Astrocyte of the hippocampus (primary cell): ENCODE data around the gene PTGDR.

Experiments used
- DNase-seq: peaks from one replicate; pipeline ENCODE4 v3.0.0; 2011; ENCODE audit warnings: low read depth, low spot score

The PTGDR gene, protein sequence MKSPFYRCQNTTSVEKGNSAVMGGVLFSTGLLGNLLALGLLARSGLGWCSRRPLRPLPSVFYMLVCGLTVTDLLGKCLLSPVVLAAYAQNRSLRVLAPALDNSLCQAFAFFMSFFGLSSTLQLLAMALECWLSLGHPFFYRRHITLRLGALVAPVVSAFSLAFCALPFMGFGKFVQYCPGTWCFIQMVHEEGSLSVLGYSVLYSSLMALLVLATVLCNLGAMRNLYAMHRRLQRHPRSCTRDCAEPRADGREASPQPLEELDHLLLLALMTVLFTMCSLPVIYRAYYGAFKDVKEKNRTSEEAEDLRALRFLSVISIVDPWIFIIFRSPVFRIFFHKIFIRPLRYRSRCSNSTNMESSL

DNA sequence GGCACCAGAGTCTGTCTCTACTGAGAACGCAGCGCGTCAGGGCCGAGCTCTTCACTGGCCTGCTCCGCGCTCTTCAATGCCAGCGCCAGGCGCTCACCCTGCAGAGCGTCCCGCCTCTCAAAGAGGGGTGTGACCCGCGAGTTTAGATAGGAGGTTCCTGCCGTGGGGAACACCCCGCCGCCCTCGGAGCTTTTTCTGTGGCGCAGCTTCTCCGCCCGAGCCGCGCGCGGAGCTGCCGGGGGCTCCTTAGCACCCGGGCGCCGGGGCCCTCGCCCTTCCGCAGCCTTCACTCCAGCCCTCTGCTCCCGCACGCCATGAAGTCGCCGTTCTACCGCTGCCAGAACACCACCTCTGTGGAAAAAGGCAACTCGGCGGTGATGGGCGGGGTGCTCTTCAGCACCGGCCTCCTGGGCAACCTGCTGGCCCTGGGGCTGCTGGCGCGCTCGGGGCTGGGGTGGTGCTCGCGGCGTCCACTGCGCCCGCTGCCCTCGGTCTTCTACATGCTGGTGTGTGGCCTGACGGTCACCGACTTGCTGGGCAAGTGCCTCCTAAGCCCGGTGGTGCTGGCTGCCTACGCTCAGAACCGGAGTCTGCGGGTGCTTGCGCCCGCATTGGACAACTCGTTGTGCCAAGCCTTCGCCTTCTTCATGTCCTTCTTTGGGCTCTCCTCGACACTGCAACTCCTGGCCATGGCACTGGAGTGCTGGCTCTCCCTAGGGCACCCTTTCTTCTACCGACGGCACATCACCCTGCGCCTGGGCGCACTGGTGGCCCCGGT is at the start of gene PTGDR:
TSS of gene PTGDR (plus strand) at position 198 of the 778 bp plus-strand sequence. CDS start at position 315, 117 bp downstream.
- DNase-seq = peak; percentile 59

DNA sequence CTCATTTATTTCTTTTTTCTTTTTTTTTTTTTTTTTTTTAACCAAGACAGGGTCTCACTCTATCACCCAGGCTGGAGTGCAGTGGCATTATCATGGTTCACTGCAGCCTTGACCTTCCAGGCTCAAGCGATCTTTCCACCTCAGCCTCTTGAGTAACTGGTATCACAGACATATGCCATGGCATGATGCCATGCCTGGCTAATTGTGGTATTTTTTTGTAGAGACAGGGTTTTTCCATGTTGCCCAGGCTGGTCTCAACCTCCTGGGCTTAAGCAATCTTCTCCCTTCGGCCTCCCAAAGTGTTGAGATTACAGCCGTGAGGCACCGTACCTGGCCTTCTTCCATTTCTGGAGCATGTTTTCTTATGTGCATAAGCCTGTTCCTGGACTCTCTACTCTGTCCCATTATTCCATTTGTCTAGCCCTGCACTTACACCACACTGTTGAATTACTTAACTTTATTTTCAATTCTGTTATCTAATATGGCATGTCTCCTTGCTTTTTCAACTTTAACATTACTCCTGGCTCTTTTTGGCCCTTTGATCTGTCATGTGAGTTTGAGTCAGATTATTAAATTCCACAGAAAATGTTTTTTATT is 47.9 kb upstream of the PTGDR start:
- no peak for DNase-seq

DNA sequence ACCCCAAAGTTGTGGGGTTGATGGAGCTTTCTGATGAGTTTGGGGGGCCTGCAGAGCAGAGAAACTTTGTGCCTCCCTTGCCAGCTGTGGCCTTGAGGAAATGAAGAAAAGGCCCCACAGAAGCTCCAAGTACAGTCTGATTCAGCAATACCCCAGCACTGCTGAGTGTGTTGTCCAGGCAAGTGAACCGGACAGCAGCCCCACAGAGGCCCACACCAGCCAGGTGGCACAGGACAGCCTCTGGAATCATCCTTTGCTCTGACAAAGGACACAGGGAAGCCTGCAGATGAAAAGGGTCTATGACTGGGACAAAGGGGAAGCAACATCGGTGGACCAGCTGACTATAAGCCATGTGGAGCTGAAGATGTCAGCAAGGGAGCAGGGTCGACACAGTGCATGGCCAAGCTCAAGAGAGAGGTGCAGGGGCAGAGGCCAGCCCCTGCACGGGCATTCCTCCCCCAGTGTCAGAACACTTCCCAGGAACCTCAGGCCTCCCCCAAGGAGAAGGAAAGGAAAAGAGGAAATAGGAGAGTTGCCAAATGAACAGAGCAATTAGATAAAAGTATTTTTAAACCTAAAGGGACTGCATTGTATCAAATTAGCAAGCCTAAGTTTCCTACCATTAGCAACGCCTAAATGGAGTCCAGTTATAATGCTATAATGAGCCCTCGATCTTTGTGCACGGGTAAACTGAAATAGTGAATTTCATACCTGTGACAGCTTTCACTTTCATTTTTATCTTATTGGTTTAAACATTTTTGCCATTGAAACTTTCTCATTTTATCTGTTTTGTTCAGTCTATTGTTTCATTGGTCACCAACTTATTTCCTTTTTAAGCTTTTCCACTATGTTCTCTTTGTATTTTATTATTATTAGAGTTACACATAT is 46.3 kb upstream of the PTGDR start:
- DNase-seq = no peak

DNA sequence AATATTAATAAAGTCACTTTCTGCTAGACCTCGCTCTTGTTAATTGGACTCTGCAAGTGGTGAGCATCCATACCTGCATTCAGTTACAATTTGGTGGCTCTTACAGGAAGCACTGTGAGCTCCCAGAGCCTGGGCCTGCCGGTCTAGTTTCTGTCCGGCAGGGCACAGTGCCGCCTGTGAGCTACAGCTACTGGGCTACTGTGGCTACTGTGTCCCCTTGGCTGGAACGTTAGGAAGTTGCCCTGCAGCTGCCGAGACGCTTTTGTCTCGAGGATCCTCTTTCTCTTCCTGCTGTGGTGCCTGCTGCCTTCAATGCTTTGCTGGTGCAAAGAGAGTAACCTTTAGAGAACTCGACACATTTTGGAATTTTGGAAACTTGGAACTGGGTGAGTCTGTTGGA is 44.6 kb upstream of the PTGDR start:
- no peak for DNase-seq

DNA sequence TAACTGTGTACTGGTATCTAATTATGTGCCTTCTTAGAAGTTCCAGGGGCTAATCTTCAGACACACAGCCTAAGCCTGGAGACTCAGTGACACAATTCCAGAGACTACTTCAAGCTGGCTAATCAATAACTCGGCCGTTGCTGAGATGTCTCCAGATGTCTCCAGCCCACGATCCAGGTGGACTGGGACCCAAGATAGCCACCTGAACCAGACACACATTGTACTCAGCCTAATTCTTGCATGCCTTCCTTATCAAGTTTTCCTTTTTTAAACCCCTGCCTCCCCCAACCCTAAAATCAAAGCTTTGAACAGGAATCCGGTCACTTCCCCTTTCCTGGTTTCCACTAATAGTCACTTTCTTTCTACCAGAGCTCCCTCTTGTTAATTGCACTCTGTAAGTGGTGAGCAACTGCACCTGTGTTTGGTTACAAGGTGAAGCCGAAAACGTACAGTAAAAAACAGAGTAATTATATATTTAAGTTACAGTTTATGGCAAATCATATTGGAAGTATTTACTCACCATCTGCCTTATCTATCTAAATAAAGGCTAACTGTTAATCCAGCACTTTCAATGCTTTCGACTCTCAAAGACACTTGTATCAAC is 39.8 kb upstream of the PTGDR start:
- no peak for DNase-seq

DNA sequence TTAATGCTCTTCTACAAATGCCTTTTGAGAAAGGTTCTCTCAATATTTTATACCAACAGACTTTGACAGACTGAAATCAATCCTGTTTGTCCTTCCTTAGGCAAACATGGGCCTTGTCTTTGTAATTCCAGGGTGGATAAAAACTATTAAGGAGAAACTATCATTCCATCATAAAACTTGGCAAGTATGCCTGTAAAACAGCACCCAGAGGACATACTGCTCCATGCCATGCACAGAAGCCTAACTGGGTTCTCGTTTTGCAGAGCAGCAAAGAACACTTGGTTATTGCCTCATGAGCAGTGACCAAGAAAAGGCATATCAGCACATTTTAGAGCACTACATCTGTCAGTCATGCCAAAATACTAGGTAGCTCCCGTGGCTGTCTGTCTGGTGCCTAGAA is 33.8 kb upstream of the PTGDR start:
- DNase-seq = no peak

DNA sequence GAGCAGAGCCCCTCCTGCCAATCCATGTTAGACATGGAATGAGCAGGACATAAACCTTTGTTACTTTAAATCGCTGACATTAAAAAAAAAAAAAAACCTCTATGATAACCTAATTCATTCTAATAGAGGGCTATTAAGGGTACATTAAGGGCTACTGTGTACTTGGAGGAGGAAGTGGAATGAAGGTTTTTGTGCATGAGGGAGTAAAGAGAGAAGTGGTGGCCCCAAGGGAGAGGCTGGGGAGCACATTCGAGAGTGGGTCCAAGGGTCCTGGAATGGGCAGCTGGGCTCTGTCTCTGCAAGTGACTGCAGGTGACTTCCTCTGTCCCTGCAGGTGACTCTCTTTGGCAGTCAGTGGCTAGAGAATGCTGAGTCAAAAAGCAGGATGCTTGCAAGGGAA is 32.1 kb upstream of the PTGDR start:
- no peak for DNase-seq

DNA sequence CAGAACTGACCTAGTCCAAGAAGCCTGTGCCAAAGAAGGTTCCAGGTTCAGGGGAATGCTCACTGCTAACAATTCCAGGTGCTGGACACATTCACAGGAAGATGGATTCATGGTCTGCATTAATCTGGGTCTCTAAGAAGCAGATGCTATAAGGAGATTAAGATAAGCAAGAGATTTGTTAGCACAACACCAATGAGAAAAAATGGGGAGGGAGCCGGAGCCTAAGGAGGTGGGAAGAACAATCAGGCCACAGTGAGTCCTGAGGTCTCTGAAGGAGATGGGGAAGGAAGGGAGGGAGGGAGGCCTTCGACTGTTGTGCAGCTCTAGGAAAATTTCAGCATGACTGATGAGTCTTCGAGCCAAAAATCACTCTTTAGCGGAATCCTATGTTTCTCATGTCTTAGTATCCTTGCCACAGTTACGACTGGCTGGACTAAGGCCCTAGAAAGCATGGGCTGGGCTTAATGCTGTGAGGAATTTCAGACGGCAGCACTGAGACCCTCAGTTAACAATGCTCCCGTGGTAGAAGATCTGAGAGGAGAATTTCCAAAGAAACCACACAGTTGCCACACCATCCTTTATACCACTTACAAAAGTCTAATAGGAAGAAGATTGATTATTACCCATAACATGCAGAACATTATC is 31.5 kb upstream of the PTGDR start:
- DNase-seq = no peak

DNA sequence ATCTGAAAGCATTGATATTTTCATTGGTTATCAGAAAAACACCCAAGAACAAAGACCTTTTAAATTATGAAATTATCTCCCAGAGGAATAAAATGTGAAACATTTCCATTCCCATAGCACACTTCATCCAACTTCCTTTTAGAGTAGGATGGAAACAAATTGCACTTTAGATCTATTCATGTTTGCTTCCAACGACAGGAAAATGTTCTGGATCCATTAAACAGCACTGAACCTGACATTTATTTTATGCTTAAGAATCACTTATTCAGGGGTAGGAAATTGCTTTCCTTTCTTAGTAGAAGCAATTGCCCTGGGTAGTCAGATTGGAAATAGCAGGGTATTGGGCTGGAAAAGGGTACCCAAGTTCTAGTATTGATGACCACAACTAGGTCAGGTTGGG is 28.8 kb upstream of the PTGDR start:
- no peak for DNase-seq

DNA sequence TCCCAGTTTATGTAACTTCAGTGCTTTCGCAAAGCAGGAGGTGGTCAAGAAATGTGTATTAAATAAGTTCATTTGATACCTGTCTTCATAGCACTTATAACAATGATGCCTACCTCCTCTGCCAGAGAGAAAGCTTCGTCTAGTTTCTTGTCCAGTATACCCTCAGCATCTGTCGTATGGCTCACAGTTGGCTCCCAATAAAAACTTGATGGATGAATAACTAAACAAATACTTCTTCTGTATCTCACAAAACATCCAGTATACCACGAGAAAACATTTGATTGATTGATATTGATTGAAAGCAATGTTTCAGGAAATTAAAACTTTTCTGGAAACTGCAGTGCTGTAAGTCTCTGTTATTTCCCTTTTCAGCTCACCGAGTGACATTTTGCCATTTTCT is 26.9 kb upstream of the PTGDR start:
- no peak for DNase-seq

DNA sequence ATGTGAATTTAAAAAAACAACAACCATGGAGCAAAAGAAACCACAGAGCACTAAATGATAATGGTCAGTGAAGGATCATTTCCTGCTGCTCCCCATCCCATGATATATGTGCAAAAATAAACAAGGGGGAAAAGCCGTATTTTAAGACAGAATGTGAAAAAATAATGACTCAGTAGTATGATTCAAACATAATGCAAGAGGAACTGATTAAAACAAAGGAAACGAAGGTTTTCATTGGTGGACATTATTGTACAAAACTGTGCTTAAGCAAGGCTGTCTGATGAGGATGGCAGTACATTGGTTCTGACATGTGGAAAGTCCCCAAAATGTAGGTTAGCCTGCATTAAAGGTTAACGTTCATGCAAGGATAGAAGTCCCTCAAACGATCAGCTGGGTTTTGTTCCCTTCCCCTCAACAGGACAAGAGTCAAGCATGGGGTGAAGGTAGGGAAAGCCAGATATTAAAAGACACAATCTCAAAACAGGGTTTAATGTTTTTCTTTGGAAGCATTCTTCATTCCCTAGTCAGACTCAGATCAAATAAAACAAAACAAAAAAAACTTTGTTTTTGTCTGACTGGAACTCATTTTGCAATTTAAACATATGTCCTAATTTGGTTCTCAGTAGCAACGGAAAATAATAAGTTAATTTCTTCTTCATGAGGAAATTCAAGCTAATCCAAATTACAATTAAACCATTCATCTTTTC is 26.3 kb upstream of the PTGDR start:
- DNase-seq = peak; percentile 32

DNA sequence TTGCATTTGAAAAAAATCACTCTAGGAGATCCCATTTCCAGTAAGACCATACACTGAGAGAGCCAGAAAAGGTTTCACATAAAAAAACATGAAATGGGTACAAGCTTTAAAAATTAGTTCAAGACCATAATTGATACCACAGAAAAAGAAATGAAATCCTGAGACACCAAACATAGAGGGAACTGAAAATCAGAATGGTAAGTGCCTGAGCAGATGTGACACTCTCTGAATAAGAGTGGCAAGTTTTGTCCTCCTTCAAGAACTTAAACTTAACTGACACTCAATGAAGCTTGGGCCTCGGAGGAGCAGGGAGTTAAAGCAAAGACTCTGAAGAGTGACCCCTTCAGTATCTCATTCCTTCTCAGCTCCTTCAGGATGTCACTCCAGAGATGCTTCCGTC is 23.2 kb upstream of the PTGDR start:
- no peak for DNase-seq

DNA sequence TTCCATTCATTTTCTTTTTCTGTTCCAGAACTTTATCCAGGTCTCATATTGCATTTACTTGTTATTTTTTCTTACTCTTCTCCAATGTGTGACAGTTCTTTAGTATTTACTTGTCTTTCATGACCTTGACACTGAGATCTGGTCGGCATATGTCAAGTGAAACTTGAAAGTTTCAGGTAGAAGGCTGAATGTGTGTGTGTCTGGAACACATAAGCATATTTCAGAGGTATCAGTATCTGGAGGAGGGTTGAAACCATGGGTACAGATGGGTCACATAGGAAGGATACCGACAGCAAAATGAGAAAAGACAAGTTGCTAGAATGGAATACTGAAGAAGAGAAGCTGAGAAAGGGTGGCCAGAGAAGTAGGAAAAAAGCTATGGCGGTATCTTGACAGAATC is 22.5 kb upstream of the PTGDR start:
- no peak for DNase-seq

DNA sequence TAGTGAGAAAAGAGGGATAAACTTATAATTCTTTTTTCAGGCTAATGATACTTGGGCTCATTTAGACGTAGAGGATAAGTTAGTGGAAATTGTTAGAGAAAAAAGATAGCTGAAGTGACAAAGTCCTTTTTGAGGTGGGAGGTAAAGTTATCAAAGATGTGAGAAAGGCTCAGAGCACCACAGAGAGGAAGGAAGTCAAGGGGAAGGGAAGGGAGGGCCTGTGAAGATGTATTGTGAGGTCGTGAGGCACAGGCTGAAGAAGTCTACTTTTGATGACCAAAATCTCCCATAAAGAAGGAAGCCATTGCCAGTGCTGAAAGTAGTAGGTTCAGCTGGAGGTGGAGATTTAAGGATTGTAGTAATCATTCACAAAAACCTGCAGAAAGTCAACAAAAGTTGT is 19.4 kb upstream of the PTGDR start:
- no peak for DNase-seq

DNA sequence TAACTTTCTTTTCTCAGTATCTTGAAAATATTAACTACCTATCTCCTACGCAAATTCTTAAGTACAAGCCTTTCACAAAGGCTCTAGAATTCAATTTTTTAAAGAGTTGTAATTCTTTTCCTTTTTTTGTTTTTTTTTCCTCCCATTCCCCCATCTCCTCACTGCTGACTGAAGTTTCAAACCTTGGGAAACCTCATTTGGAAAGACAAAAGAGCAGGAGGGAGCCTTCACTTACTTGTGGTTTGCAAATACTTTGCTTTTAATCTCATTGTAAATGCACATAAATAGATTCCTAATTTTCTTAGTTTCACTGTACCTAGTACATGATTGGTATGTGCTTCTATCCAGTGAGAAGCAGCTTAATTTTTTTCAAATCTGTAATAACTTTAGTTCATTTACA is 15.8 kb upstream of the PTGDR start:
- no peak for DNase-seq

DNA sequence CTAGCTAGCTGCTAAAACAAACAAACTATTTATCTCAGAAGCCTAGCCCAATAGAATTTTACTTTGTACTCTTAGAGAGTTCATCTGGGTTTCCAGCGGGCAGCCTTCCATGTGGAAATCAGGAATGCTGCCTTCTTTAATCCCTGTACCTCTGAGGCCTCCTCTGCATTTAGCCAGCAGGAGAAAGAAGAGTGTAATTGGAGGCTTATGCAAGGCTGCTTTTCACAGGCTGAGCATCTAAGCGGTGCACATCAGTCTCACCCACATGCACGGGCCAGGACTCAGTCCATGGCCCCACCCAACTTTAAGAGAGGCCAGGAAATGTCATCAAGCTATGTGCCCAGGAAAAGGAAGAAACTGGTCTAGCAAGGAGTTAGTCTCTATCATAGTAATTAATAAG is 14.0 kb upstream of the PTGDR start:
- DNase-seq = peak; percentile 81

DNA sequence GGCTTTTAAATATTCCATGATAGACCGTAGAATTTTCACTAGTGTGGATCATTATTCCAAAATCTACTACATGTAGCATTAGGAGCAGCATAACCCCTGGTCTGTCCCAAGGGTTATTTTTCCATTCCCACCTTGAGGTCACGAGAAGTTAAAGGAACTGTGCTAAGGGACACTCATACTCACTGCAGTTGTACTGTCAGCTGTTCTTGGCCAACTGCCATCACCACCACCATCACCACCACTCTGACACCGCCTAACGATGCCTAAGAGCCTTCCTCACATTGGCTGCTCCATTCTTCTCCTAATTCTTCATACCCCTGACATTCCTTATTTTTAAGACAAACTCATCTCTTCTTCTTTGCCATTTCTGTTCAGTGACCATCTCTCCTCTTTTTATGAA is 13.4 kb upstream of the PTGDR start:
- peak; percentile 3 for DNase-seq

DNA sequence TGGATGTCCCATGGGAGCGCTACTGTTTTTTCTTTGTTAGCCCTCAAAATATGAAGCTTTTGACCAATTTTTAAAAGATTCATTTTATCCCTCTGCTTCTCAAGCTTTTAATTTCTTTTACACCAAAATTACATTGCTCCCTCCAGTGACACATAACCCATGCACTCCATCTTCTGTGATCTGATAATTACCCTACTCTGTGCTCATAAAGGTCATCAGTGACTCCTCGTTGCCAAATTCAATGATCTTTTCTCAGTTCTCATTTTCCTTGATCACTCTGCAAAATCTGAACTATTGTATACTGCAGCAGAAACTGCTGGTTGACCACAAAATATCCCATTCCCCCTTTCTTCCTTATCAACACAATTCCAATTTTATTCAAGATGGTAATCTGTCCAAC is 8.7 kb upstream of the PTGDR start:
- no peak for DNase-seq

DNA sequence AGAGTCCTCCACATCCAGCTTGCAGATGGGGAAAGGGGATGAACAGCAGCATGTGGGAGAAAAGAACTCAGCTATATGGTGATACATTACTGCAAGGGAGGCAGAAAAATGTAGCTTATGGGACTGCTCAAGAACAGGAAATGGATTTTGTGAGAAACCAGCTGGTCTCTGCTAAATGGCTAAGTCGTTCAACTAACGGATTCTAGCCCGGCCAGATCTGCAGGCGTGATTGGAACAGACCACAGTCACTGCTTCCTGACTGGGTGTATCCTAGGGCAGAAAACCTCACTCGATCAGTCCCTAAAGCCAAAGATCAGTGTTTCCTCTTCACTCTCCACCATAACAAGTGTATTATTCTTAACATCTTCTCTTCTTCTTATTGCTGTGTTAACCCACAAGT is 8.1 kb upstream of the PTGDR start:
- DNase-seq = no peak

DNA sequence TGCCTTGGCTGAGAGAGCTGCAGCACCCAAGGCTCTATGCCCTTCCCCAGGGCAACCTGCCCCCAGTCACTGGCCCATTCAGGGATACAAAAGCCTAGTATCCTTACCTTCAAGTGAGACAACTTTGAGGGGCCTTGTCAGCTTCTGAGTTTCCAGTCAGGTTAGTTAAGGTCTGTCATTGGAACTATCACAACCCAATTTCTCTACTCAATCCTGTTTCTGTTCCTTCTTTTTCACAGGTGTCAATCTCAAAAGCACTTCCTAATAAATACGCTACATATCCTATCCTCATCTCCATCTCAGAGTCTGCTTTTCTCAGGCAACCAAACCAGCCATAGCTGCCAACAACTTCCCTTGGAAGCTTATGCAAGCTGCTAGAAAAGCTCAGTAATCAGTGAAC is 4.9 kb upstream of the PTGDR start:
- DNase-seq = no peak
